ENCODE results near the gene CTSH. TPM values are rescaled to one million over a fixed set of nuclear protein-coding genes. Genes with fewer than 3 reads are reported as not detected.

Gene CTSH
- total and polyA plus RNA-seq, 2 of the 13 experiments (the other 11 are each of a cell fraction or from before 2014, with no cell fraction given) = 265 to 653 TPM

DNA sequence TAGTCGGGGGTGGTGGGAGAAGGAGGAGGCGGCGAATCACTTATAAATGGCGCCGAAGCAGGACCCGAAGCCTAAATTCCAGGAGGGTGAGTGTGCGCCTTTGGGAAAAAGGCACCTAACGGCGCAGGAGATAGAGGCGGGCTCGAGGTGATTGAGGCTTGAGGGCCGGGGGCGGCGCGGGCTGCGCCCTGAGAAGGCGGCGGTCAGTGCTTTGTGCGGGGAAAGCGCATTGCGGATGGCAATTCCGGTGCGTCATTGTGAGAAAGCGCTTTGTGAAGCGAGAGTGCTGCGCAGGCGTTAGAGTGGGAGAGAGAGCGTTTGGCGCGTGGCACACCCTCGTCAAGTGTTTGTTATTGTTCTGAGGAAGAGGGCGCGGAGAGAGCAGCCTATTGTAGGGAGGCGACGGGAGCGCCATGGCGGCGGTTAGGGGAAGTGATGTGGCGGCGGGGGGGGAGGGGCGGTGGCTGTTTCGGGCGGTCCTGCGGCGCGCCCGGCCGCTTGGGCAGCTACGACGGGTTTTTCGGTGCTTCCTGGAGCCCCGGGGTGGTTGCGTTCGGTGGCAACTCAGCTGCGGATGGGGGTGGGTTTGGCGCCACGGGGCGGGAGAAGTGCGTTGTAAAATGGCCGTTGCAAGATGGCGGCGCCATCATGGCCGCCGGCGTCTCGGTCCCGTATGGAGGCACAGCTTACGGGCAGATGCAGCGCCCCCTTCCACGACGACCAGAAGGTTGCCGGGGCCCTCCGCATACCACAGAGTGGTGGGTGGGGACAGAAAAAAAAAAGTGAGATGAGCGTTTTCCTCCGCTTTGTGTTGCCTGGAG lies 71.7 kb downstream of the CTSH start (continued):
- TF ChIP-seq, protein P1, sequence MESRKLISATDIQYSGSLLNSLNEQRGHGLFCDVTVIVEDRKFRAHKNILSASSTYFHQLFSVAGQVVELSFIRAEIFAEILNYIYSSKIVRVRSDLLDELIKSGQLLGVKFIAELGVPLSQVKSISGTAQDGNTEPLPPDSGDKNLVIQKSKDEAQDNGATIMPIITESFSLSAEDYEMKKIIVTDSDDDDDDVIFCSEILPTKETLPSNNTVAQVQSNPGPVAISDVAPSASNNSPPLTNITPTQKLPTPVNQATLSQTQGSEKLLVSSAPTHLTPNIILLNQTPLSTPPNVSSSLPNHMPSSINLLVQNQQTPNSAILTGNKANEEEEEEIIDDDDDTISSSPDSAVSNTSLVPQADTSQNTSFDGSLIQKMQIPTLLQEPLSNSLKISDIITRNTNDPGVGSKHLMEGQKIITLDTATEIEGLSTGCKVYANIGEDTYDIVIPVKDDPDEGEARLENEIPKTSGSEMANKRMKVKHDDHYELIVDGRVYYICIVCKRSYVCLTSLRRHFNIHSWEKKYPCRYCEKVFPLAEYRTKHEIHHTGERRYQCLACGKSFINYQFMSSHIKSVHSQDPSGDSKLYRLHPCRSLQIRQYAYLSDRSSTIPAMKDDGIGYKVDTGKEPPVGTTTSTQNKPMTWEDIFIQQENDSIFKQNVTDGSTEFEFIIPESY (CRISPR knock-in tag; IDR thresholded peaks at IDR 0.05) = 0 out of 2 replicates have a peak, but pooled peaks have one; percentile 35
- no peak for TF ChIP-seq RELA (CRISPR knock-in tag; IDR thresholded peaks at IDR 0.05)
- peak; percentile 69 for TF ChIP-seq HNRNPLL (IDR thresholded peaks at IDR 0.05; ENCODE audit: low read depth, low read length, poor library complexity, severe bottlenecking)
- no peak for TF ChIP-seq MZF1 (CRISPR knock-in tag; IDR thresholded peaks at IDR 0.05; ENCODE audit: borderline replicate concordance)
- peak; percentile 82 for TF ChIP-seq GABPB1 (CRISPR knock-in tag; IDR thresholded peaks at IDR 0.05)
- no peak for TF ChIP-seq ZBTB8A (CRISPR knock-in tag; IDR thresholded peaks at IDR 0.05; ENCODE audit: borderline replicate concordance, low read depth)
- no peak for TF ChIP-seq HOXA7 (CRISPR knock-in tag; IDR thresholded peaks at IDR 0.05)
- TF ChIP-seq, protein P2, sequence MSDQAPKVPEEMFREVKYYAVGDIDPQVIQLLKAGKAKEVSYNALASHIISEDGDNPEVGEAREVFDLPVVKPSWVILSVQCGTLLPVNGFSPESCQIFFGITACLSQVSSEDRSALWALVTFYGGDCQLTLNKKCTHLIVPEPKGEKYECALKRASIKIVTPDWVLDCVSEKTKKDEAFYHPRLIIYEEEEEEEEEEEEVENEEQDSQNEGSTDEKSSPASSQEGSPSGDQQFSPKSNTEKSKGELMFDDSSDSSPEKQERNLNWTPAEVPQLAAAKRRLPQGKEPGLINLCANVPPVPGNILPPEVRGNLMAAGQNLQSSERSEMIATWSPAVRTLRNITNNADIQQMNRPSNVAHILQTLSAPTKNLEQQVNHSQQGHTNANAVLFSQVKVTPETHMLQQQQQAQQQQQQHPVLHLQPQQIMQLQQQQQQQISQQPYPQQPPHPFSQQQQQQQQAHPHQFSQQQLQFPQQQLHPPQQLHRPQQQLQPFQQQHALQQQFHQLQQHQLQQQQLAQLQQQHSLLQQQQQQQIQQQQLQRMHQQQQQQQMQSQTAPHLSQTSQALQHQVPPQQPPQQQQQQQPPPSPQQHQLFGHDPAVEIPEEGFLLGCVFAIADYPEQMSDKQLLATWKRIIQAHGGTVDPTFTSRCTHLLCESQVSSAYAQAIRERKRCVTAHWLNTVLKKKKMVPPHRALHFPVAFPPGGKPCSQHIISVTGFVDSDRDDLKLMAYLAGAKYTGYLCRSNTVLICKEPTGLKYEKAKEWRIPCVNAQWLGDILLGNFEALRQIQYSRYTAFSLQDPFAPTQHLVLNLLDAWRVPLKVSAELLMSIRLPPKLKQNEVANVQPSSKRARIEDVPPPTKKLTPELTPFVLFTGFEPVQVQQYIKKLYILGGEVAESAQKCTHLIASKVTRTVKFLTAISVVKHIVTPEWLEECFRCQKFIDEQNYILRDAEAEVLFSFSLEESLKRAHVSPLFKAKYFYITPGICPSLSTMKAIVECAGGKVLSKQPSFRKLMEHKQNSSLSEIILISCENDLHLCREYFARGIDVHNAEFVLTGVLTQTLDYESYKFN (CRISPR knock-in tag; conservative IDR thresholded peaks at IDR 0.05) = no peak
- TF ChIP-seq ZNF207 (IDR thresholded peaks at IDR 0.05; ENCODE audit: borderline replicate concordance) = no peak
- TF ChIP-seq, protein P3, sequence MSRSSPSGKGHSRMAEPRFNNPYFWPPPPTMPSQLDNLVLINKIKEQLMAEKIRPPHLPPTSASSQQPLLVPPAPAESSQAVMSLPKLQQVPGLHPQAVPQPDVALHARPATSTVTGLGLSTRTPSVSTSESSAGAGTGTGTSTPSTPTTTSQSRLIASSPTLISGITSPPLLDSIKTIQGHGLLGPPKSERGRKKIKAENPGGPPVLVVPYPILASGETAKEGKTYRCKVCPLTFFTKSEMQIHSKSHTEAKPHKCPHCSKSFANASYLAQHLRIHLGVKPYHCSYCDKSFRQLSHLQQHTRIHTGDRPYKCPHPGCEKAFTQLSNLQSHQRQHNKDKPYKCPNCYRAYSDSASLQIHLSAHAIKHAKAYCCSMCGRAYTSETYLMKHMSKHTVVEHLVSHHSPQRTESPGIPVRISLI (CRISPR knock-in tag; IDR thresholded peaks at IDR 0.05; ENCODE audit: borderline replicate concordance) = peak; percentile 95
- TF ChIP-seq, protein P4, sequence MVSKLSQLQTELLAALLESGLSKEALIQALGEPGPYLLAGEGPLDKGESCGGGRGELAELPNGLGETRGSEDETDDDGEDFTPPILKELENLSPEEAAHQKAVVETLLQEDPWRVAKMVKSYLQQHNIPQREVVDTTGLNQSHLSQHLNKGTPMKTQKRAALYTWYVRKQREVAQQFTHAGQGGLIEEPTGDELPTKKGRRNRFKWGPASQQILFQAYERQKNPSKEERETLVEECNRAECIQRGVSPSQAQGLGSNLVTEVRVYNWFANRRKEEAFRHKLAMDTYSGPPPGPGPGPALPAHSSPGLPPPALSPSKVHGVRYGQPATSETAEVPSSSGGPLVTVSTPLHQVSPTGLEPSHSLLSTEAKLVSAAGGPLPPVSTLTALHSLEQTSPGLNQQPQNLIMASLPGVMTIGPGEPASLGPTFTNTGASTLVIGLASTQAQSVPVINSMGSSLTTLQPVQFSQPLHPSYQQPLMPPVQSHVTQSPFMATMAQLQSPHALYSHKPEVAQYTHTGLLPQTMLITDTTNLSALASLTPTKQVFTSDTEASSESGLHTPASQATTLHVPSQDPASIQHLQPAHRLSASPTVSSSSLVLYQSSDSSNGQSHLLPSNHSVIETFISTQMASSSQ (IDR thresholded peaks at IDR 0.05; ENCODE audit: low read depth) = no peak
- TF ChIP-seq, protein P4 (CRISPR knock-in tag; IDR thresholded peaks at IDR 0.05; ENCODE audit: borderline replicate concordance) = peak; percentile 51; the same call in 1 of the 2 replicates
- peak; percentile 18; the same call in 1 of the 2 replicates for TF ChIP-seq ZNF788 (CRISPR knock-in tag; IDR thresholded peaks at IDR 0.05; ENCODE audit: borderline replicate concordance)
